HG03575 (cell line): ENCODE results near the gene TXNDC5.
"Not testable (repeated sequence)": the region's sequence is repeated elsewhere in the genome, so short reads cannot be mapped to it uniquely, and the experiment has no call there.

Experiments
- ATAC-seq: cut with Tn5 transposase; IDR thresholded peaks from one replicate; pipeline ENCODE4 v1.9.1; 2021; ENCODE audit not compliant: unreplicated experiment, insufficient number of reproducible peaks, low FRiP score; ENCODE audit errors: extremely low read depth

Gene TXNDC5

GRCh38 chr6:7899101-7899888 is 11.3 kb downstream of the TXNDC5 start:
- ATAC-seq, result no peak

GRCh38 chr6:7898193-7898586 is 12.4 kb downstream of the TXNDC5 start:
- ATAC-seq, result not testable (repeated sequence)

DNA sequence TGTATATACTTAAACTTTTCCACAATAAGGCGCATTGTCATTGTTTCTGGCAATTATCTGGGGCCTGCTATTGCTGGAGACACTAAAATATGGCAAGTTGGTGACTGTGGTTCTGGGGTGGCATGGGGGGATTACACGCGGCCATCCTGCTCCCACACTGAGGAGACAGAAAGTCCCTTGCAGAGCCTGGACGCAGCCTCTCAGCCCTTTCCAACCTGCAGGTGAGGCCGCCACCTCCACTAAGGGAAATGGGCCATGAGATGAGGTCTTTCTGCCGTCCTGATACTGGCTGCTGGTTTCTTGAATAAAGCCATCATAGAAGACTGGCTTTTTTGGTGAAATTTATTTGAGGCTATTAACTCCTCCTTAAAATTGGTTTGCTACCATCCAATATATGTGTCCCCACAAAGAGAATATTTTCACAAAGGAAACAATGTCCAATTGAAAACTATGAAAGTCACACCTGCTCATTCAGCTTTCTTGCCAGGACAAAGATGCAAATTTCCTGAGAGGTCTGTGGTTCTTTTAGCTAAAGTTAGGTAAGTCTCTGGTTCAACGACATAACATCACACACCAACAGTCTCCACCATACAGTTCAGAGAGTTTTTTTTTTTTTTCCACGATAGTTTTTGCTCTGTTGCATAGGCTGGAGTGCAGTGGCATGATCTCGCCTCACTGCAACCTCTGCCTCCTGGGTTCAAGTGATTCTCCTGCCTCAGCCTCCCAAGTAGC is 13.0 kb downstream of the TXNDC5 start:
- no peak for ATAC-seq

DNA sequence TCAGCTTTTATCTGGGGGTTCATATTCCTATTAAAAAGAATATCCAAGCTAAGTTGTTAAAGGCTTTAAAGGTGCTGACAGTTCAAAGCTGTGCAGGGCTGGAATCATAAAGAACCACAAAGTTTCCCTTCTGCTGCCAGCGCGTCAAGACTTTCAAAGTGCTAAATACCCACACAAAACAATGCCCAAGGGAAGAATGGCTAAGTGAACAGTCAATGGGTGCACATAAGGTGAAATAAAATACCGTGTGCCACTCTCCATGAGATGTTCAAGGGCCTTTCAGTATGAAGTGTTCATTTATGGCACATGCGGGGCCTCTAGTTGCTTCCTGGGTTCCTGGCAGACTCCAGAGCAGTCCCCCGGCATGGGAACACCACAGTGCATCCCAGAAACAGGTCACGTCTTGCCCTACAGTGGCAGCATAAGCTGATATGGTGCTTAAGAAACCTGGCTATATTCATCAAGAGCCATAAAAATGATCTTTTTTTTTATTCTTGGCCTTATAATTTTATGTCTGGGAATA is 14.1 kb downstream of the TXNDC5 start:
- no peak for ATAC-seq

DNA sequence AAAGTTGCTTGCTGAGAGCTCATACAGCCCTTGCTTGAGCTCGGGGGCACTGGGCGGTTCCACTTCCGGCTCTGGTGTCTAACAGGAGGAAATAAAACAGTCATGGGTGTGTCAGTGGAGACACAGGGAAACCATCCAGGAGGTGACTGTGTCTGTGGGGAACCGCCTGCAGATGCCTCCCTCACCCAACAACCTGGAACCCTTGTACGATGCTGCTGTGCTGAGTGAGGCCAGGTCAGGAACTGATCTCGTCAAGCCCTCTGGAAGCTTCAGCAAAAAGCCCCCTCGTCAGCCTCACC is 15.5 kb downstream of the TXNDC5 start:
- no peak for ATAC-seq

- no peak for ATAC-seq
Measured at GRCh38 chr6:7894262-7895124, 16.1 kb downstream of the TXNDC5 start.

GRCh38 chr6:7893342-7893741 is 17.2 kb downstream of the TXNDC5 start:
- ATAC-seq, result no peak

GRCh38 chr6:7892367-7892766 is 18.2 kb downstream of the TXNDC5 start:
- not testable (repeated sequence) for ATAC-seq

DNA sequence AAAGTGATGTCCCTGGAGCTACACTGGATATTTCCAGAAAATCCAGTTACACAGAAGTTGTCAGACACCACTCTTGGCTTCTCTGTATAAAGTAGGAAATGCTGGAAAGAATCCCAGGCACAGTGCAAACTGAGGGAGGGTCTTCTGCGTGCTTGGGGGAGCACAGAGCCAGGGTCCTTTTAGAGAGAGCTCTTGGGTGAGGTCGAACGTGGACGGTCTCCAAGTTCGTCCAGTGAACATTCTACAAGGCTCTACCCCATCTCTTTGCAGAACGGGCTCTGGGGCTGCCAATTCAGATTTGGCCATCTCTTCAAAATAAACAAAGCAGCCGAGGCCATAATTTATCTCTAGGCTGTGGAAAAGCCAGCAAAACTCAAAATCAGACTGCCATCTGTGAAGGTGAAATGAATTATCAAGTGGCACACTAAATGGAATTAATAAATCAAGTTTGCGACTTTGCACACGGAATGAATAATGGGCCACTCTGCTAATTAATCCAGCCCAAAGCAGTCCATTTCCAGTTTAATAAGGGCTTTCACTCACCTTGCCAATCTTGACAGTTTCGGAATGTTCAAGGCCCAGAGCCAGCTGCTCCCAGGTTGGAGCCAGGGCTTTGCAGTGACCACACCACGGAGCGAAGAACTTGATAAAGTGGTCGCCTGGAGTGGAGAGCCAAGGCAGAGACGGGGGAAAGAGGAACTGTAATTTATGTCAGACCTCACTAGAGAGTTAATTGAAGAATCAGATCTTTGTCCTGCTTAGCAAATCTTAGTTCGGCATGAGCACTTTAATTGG is 19.3 kb downstream of the TXNDC5 start:
- no peak for ATAC-seq

DNA sequence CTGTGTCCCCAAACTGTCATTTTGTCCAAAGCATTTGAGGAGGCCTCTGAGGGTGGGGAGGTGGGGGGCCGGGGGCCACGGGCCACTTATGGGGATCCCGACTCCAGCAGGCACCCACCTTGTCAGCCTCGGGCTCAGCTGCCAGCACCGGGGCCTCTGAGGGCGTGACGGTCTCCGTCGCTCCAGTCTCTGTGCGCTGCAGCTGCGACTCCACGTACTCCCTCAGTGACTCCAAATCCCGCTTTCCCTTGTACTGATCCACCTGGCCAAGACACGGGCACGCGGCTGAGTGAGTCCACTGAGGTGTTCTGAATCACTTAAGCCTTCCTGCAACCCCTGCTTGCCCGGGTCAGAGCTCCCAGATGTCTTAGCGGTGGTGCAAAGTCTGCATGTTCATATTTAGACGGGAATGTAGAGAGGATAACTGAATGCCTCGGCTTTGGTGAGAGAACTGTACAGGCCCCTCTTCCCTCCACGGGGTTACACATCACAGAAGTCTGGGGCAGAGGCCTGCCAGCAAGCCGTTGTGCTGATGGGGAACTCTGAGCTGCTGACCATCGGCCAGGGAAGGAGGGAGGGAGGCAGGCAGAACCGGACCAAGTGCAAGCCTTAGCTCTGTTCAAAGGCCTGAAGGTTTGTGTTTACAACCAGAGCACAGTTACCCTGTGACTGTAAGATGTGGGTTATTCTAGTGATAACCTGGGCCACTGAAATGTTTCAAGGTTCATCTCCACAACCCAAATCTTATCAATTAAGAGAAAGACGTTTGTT is 21.8 kb downstream of the TXNDC5 start:
- no peak for ATAC-seq

- ATAC-seq, result no peak
Measured at GRCh38 chr6:7887278-7887991, 23.2 kb downstream of the TXNDC5 start.

- no peak for ATAC-seq
Measured at GRCh38 chr6:7886132-7886531, 24.5 kb downstream of the TXNDC5 start.

DNA sequence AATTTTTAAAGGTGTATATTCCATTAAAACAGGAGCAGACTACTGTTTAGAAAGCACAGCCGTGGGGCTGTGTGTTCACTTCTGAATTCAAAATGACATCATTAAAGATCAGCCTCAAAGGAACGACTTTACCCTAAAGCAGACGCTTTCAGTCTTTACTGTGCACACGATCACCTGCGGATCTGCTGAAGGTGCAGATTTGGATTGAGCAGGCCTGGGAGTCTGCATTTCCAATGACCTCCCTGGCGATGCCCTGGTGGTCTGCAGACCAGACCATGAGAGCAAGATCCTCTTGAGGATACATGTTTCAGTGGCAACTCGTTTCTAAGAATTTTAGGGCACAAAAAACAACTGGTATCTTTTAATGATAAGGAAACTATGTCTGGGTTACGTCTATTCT is 27.2 kb downstream of the TXNDC5 start:
- no peak for ATAC-seq

GRCh38 chr6:7882505-7883257 is 27.9 kb downstream of the TXNDC5 start:
- no peak for ATAC-seq

- no peak for ATAC-seq
Measured at GRCh38 chr6:7881765-7882500, 28.7 kb downstream of the TXNDC5 start.

DNA sequence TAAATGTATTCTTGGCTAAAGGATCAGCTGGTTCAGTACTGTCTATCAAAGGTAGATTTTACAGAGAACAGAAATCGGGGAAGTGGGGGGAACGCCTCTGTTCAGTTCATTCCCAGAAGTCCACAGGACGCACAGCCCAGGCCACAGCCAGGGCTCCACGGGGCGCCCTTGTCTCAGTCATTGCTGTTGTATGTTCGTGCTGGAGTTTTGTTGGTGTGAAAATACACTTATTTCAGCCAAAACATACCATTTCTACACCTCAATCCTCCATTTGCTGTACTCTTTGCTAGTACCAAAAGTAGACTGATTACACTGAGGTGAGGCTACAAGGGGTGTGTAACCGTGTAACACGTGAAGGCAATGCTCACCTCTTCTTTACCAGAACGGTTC is 29.9 kb downstream of the TXNDC5 start:
- no peak for ATAC-seq
